Smooth muscle cell (in vitro differentiated cells): ENCODE measurements around the gene RBMS3. TPM values are rescaled to one million over a fixed set of nuclear protein-coding genes. Genes with fewer than 3 reads are reported as not detected.

Experiments used
- DNase-seq: peaks from one replicate; lab custom pipeline; 2025; ENCODE audit not compliant: unreplicated experiment; lab: John Stamatoyannopoulos, UW
- H2AFZ ChIP-seq: fragments of 200-600 bp; sonication (generic); 2 replicates; pipeline ENCODE4 v1.6.0; 2016; ENCODE audit warnings: antibody characterized with exemption, low read depth, mild to moderate bottlenecking
- H3F3A ChIP-seq: fragments of 200-600 bp; sonication (generic); 2 replicates; pipeline ENCODE4 v1.6.0; 2017; ENCODE audit warnings: antibody characterized with exemption, low read depth
- H3K27ac ChIP-seq: fragments of 200-600 bp; sonication (generic); 2 replicates; pipeline ENCODE4 v1.5.1; 2016; ENCODE audit warnings: low read depth, mild to moderate bottlenecking
- H3K27me3 ChIP-seq: fragments of 200-600 bp; sonication (generic); 2 replicates; pipeline ENCODE4 v1.6.1; 2016; ENCODE audit warnings: low read depth, mild to moderate bottlenecking
- H3K36me3 ChIP-seq: fragments of 200-600 bp; sonication (generic); 2 replicates; pipeline ENCODE4 v1.5.1; 2016; ENCODE audit warnings: low read depth
- H3K4me1 ChIP-seq: fragments of 200-600 bp; sonication (generic); 2 replicates; pipeline ENCODE4 v1.5.1; 2016; ENCODE audit warnings: low read depth
- H3K4me2 ChIP-seq: fragments of 200-600 bp; sonication (generic); 2 replicates; pipeline ENCODE4 v1.6.0; 2016; ENCODE audit warnings: mild to moderate bottlenecking
- H3K4me3 ChIP-seq: fragments of 200-600 bp; sonication (generic); 2 replicates; pipeline ENCODE4 v1.5.1; 2016; ENCODE audit warnings: mild to moderate bottlenecking
- H3K79me2 ChIP-seq: fragments of 200-600 bp; sonication (generic); 2 replicates; pipeline ENCODE4 v1.6.0; 2016; ENCODE audit warnings: low read depth, mild to moderate bottlenecking
- H3K9ac ChIP-seq: fragments of 200-600 bp; sonication (generic); 2 replicates; pipeline ENCODE4 v1.6.0; 2016; ENCODE audit warnings: low read depth
- H3K9me3 ChIP-seq: fragments of 200-600 bp; sonication (generic); replicated peaks from 2 replicates; pipeline ENCODE4 v1.5.1; 2016; ENCODE audit warnings: low read depth
- H4K20me1 ChIP-seq: fragments of 200-600 bp; sonication (generic); 2 replicates; pipeline ENCODE4 v1.6.0; 2016; ENCODE audit warnings: low read depth
- WGBS: methylation state at CpG from one replicate; pipeline ENCODE4 v1.1.7; 2016; ENCODE audit warnings: low lambda C conversion rate; 5-methylcytosine and 5-hydroxymethylcytosine counted together
- polyA plus RNA-seq: library from polyadenylated mRNA; unstranded; fragments of >200 nt; fragmentation: Nextera tagmentation; extraction: Ambion mirVana; gene quantifications from 2 replicates; pipeline ENCODE4 v1.2.1, GENCODE V29; 2016
- total RNA-seq: library from RNA; depleted of rRNA; stranded (reverse); fragments of >200 nt; gene quantifications from 2 replicates; pipeline ENCODE4 v1.2.3, GENCODE V29; 2014
- TF ChIP-seq, protein P1 (sequence below): fragments of 200-600 bp; sonication (generic); IDR thresholded peaks from 2 replicates; pipeline ENCODE4 v1.5.1; 2017; ENCODE audit warnings: borderline replicate concordance, mild to moderate bottlenecking, antibody characterized with exemption; ENCODE audit not compliant: insufficient read depth, poor library complexity, severe bottlenecking

The RBMS3 gene
- total and polyA plus RNA-seq, 2 experiments from 2014 or later, result 42.9 to 50.6 TPM

DNA sequence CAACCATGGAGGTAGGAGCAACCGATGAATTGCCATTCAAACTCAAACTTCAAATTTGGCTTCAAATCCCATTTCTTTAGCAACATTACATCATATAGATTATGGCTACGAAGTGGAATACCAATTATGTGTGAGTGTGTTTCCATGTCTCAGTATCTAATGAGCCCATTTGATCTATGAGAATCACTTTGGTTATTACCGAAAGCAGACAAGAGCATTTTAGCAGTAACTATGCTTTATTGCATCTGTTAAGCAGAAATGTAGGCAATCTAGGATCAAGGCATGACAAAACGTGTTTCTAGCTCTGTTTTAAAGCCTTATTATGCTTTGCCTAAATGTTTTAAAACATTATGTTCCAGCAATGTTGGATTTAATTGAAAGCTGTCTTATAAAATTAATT, 743.6 kb downstream of the RBMS3 start:
- Histone ChIP-seq H3K27me3 (no peaks in the 10 kb centered on the region), H4K20me1 (no peaks in the 10 kb centered on the region), H2AFZ (no peak overlapping the region), H3K36me3 (no peaks in the 10 kb centered on the region), H3K4me1 (no peaks in the 10 kb centered on the region), H3F3A (no peaks in the 10 kb centered on the region), H3K4me3 (no peak overlapping the region), H3K27ac (no peak overlapping the region), H3K4me2 (no peak overlapping the region), H3K79me2 (no peaks in the 10 kb centered on the region), H3K9ac (no peak overlapping the region), H3K9me3 (no peaks in the 10 kb centered on the region)
- DNase-seq, result no peak
- 67% methylated on average over 4 of the region's 4 CpGs for WGBS
- TF ChIP-seq, protein P1, sequence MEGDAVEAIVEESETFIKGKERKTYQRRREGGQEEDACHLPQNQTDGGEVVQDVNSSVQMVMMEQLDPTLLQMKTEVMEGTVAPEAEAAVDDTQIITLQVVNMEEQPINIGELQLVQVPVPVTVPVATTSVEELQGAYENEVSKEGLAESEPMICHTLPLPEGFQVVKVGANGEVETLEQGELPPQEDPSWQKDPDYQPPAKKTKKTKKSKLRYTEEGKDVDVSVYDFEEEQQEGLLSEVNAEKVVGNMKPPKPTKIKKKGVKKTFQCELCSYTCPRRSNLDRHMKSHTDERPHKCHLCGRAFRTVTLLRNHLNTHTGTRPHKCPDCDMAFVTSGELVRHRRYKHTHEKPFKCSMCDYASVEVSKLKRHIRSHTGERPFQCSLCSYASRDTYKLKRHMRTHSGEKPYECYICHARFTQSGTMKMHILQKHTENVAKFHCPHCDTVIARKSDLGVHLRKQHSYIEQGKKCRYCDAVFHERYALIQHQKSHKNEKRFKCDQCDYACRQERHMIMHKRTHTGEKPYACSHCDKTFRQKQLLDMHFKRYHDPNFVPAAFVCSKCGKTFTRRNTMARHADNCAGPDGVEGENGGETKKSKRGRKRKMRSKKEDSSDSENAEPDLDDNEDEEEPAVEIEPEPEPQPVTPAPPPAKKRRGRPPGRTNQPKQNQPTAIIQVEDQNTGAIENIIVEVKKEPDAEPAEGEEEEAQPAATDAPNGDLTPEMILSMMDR, result no peak

DNA sequence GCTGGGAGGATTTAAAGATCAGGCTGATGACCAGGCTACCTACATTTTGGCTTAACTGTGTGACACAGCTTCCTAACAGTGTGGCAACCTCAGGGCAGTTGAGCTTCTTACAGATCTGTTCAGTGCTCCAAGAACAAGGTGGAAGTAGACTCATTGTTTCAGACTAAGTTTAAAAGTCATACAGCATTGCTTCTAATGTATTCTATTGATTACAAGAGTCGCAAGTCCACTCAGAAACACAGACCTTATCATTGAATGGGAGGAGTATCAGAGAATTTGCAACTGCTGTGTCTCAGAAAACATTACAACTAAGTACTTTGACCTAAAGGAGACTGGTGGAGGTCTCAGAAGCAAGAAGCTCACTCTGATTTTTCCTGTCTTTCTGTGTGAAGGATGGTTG, 746.0 kb downstream of the RBMS3 start:
- Histone ChIP-seq H3F3A (no peaks in the 10 kb centered on the region), H3K79me2 (no peaks in the 10 kb centered on the region), H3K9me3 (no peaks in the 10 kb centered on the region), H3K36me3 (no peaks in the 10 kb centered on the region), H2AFZ (no peak overlapping the region), H3K27ac (no peak overlapping the region), H3K9ac (no peak overlapping the region), H3K4me3 (no peak overlapping the region), H3K4me2 (no peak overlapping the region), H3K27me3 (no peaks in the 10 kb centered on the region), H3K4me1 (no peaks in the 10 kb centered on the region), H4K20me1 (no peaks in the 10 kb centered on the region)
- TF ChIP-seq, protein P1, result no peak
- WGBS, result 96% methylated on average over 1 of the region's 1 CpG
- DNase-seq, result no peak

DNA sequence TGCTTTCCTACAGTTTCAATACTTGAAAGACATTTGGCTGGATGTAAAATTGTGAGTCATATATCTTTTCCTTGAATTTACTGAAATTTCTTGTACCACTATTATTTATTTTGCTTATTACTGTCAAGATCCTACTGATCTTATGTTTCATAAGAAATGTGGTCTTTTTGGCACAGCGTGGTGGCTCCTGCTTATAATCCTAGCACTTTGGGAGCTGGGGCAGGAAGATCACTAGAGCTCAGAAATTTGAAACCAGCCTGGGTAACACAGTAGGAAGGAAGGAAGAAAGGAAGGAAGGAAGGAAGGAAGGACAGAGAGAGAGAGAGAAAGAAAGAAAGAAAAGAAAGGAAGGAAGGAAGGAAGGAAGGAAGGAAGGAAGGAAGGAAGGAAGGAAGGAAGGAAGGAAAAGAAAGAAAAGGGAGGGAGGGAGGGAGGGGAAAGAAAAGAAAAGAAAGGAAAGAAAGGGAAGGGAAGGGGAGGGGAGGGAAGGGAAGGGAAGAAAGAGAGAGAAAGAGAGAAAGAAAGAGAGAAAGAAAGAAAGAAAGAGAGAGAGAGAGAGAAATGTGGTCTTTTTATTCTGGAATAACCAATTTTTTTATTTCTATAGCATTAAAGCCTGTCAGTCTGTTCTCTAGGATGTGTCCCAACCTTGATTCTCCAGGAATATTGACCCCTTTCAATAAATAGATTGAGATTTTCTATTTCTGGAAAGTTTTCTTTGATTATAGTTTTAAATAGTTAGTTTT, 753.5 kb downstream of the RBMS3 start:
- Histone ChIP-seq H3K79me2 (no peaks in the 10 kb centered on the region), H3K4me2 (no peak overlapping the region), H4K20me1 (no peaks in the 10 kb centered on the region), H2AFZ (no peak overlapping the region), H3F3A (no peaks in the 10 kb centered on the region), H3K27me3 (no peaks in the 10 kb centered on the region), H3K9ac (no peak overlapping the region), H3K27ac (no peak overlapping the region), H3K4me3 (no peak overlapping the region), H3K36me3 (no peaks in the 10 kb centered on the region), H3K9me3 (no peaks in the 10 kb centered on the region), H3K4me1 (no peaks in the 10 kb centered on the region)
- WGBS, result 94% methylated on average over 1 of the region's 1 CpG
- DNase-seq, result no peak
- TF ChIP-seq, protein P1, result no peak
